GM12878 (cell line): ENCODE measurements around the gene ADGRB2. TPM values are rescaled to one million over a fixed set of nuclear protein-coding genes. Genes with fewer than 3 reads are reported as not detected.
A peak's percentile ranks its signal among the peaks of the same experiment; 100 is the strongest.

Source experiments
- BCL11A ChIP-seq: IDR thresholded peaks from 2 replicates; pipeline ENCODE4 v1.6.1; 2011; ENCODE audit warnings: low read depth, low read length
- BMI1 ChIP-seq: fragments of 450-650 bp; IDR thresholded peaks from 2 replicates; pipeline ENCODE4 v1.6.1; 2016; ENCODE audit warnings: mild to moderate bottlenecking, moderate library complexity, borderline replicate concordance
- CBX3 ChIP-seq: fragments of 200-600 bp; sonication (generic); IDR thresholded peaks from 2 replicates; pipeline ENCODE4 v1.6.1; 2016; ENCODE audit warnings: low read depth, borderline replicate concordance
- CTCF ChIP-seq, 3 experiments: IDR thresholded peaks in 2 of 3; conservative IDR thresholded peaks in 1 of 3; 2 replicates each; pipeline ENCODE4 v1.5.1; 2011; ENCODE audit warnings: low read depth in 3 of 3, low read length in 3 of 3, mild to moderate bottlenecking in 3 of 3, control low read depth in 2 of 3, moderate library complexity in 2 of 3, inconsistent platforms in 1 of 3, mixed read lengths in 1 of 3; ENCODE audit not compliant: control insufficient read depth in 2 of 3, insufficient read depth in 1 of 3; ENCODE audit errors: extremely low read depth in 1 of 3
- ELK1 ChIP-seq: IDR thresholded peaks from 2 replicates; pipeline ENCODE4 v1.6.1; 2012; ENCODE audit warnings: low read depth, low read length, improper control_type of control experiment
- EP300 ChIP-seq, 2 experiments: fragments of 150-350 bp in 1 of 2; IDR thresholded peaks; 2 replicates each; pipeline ENCODE4 v1.6.1; 2011 to 2012; ENCODE audit warnings: low read depth in 2 of 2, low read length in 2 of 2, borderline replicate concordance in 1 of 2, improper control_type of control experiment in 1 of 2, inconsistent platforms in 1 of 2; ENCODE audit not compliant: control insufficient read depth in 1 of 2
- EZH2 ChIP-seq: IDR thresholded peaks from 2 replicates; pipeline ENCODE4 v1.6.1; 2012; ENCODE audit warnings: low read depth, mild to moderate bottlenecking, control low read depth, inconsistent platforms, low read length, borderline replicate concordance; ENCODE audit not compliant: control insufficient read depth
- FOXM1 ChIP-seq: IDR thresholded peaks from 2 replicates; pipeline ENCODE4 v1.6.1; 2012; ENCODE audit warnings: low read depth, mild to moderate bottlenecking, inconsistent platforms, low read length, moderate library complexity
- GABPA ChIP-seq: IDR thresholded peaks from 2 replicates; pipeline ENCODE4 v1.6.1; 2014; ENCODE audit warnings: antibody characterized with exemption, low read depth, mild to moderate bottlenecking, inconsistent platforms
- HCFC1 ChIP-seq: fragments of 150-350 bp; IDR thresholded peaks from 2 replicates; pipeline ENCODE4 v1.6.1; 2014; ENCODE audit warnings: low read length
- IKZF2 ChIP-seq, 2 experiments: fragments of 450-650 bp; IDR thresholded peaks; 2 replicates each; pipeline ENCODE4 v1.6.1; 2017; ENCODE audit warnings: mild to moderate bottlenecking in 2 of 2, moderate library complexity in 2 of 2
- JUND ChIP-seq: IDR thresholded peaks from 2 replicates; pipeline ENCODE4 v1.6.1; 2012; ENCODE audit warnings: low read depth, mild to moderate bottlenecking, low read length, improper control_type of control experiment, moderate library complexity
- MTA3 ChIP-seq: IDR thresholded peaks from 2 replicates; pipeline ENCODE4 v1.6.1; 2012; ENCODE audit warnings: low read length, inconsistent platforms, borderline replicate concordance
- MXI1 ChIP-seq: fragments of 150-350 bp; IDR thresholded peaks from 2 replicates; pipeline ENCODE4 v1.6.1; 2011; ENCODE audit warnings: low read depth, mild to moderate bottlenecking, inconsistent platforms, low read length, improper control_type of control experiment
- PBX3 ChIP-seq: IDR thresholded peaks from 2 replicates; pipeline ENCODE4 v1.6.1; 2011; ENCODE audit warnings: mild to moderate bottlenecking, low read depth, low read length, moderate library complexity; ENCODE audit not compliant: insufficient replicate concordance
- RAD21 ChIP-seq: IDR thresholded peaks from 2 replicates; pipeline ENCODE4 v1.6.1; 2011; ENCODE audit warnings: mild to moderate bottlenecking, low read depth, low read length, moderate library complexity; ENCODE audit not compliant: insufficient read depth
- RB1 ChIP-seq: fragments of 450-650 bp; formaldehyde crosslinking; IDR thresholded peaks from 2 replicates; pipeline ENCODE4 v1.6.1; 2017; ENCODE audit warnings: mild to moderate bottlenecking, borderline replicate concordance
- RCOR1 ChIP-seq: conservative IDR thresholded peaks from 2 replicates; pipeline ENCODE4 v1.6.1; 2012; ENCODE audit warnings: low read depth, low read length, improper control_type of control experiment
- SIN3A ChIP-seq: IDR thresholded peaks from 2 replicates; pipeline ENCODE4 v1.6.1; 2012; ENCODE audit warnings: low read depth, low read length, improper control_type of control experiment
- SMARCA5 ChIP-seq: fragments of 450-650 bp; IDR thresholded peaks from 2 replicates; pipeline ENCODE4 v1.6.1; 2017; ENCODE audit warnings: mild to moderate bottlenecking
- SPI1 ChIP-seq: IDR thresholded peaks from 2 replicates; pipeline ENCODE4 v1.6.1; 2011; ENCODE audit warnings: low read depth, mild to moderate bottlenecking, low read length, moderate library complexity, borderline replicate concordance; ENCODE audit not compliant: insufficient read depth
- SUPT20H ChIP-seq: IDR thresholded peaks from 2 replicates; pipeline ENCODE4 v1.6.1; 2011; ENCODE audit warnings: low read depth, mild to moderate bottlenecking, low read length, moderate library complexity, borderline replicate concordance; ENCODE audit not compliant: control insufficient read depth
- TCF7 ChIP-seq: IDR thresholded peaks from 2 replicates; pipeline ENCODE4 v1.6.1; 2014; ENCODE audit warnings: antibody characterized with exemption, borderline replicate concordance
- ZNF24 ChIP-seq: fragments of 450-650 bp; IDR thresholded peaks from 2 replicates; pipeline ENCODE4 v1.6.1; 2017; ENCODE audit warnings: antibody characterized with exemption, mild to moderate bottlenecking
- ZSCAN29 ChIP-seq: fragments of 450-650 bp; IDR thresholded peaks from 2 replicates; pipeline ENCODE4 v1.6.1; 2017; ENCODE audit warnings: mild to moderate bottlenecking, moderate library complexity
- polyA plus RNA-seq, 11 experiments: library from polyadenylated mRNA; depleted of rRNA in 4 of 11; unstranded in 6 of 11; stranded (reverse) in 5 of 11; fragments of >200 nt; fragmentation: Nextera tagmentation in 4 of 11; fragmentation: Illumina TruSeq in 1 of 11; extraction: Ambion mirVana in 4 of 11; extraction: Trizol in 1 of 11; gene quantifications; 1 replicate in 1 of 11; 2 replicates in 10 of 11; pipeline versions ENCODE4 v1.2.1 to v1.2.3, GENCODE V29; 2011 to 2016; ENCODE audit warnings: inconsistent platforms in 2 of 11, missing spikeins in 2 of 11, low read depth in 1 of 11
- total RNA-seq, 4 experiments: library from RNA; depleted of rRNA in 3 of 4; stranded (reverse); fragments of >200 nt in 3 of 4; fragmentation: Illumina TruSeq in 1 of 4; extraction: Trizol in 1 of 4; gene quantifications; 2 replicates each; pipeline versions ENCODE4 v1.2.1 to v1.2.3, GENCODE V29; 2013 to 2021
- TF ChIP-seq, protein P1 (sequence below): IDR thresholded peaks from 2 replicates; pipeline ENCODE4 v1.6.1; 2012; ENCODE audit warnings: low read depth, low read length, improper control_type of control experiment

ADGRB2 gene
- total and polyA plus RNA-seq, 10 of the 15 experiments (the other 5 are each of a cell fraction or from before 2014, with no cell fraction given), result 0.11 to 0.33 (median 0.18) TPM; not detected in 4

DNA sequence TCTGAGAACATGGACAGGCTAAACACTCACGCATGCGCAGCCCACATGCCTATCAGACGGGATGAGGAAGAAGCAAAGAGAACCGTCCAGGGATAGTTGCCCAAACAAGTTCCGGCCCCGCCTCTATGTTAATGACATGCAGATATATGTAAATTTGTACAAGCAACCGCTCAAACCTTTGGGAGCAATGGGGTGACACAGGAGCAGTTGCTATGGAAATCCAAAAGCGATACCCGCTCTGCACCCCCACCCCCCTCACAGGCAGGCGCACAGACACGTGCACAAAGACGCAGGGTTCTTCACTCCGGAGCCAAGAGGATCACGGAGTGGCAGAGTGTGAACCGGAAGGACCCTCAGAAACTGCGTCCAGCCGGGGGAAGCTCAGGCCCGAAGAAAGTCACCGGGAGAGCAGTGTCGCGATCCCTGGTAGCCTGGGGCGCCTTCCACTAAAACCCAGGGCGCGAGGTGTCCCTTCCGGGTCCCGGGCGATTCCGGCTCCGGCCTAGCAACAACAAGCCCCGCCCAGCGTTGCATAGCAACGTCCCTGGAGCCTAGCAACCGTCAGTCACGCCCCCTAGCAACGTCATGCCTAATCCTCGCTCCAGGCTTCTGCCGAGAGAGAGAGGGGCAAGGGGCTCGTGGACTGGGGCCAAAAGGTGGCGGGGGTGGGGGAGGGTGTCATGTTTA is 24.1 kb upstream of the ADGRB2 start (continued):
- TF ChIP-seq SPI1 (no peak), TCF7 (no peak), ELK1 (no peak), ZSCAN29 (no peak), RAD21 (no peak), BCL11A (no peak), ZNF24 (no peak), PBX3 (peak; percentile 95), IKZF2 (IDR thresholded peaks at IDR 0.05) (peak in 1 of 2 experiments; percentile 7; a peak in 1 of 4 replicates), RB1 (no peak; the same call in 1 of the 2 replicates), FOXM1 (no peak), MTA3 (no peak), HCFC1 (peak; percentile 9; the same call in 1 of the 2 replicates), SMARCA5 (no peak), SIN3A (peak; percentile 67), JUND (no peak), CBX3 (no peak), GABPA (peak; percentile 70; the same call in 1 of the 2 replicates), CTCF (IDR thresholded peaks at IDR 0.05 in 2 of 3, conservative IDR thresholded peaks at IDR 0.05 in 1 of 3; ENCODE audit: control insufficient read depth in 2 of 3, extremely low read depth in 1 of 3, insufficient read depth in 1 of 3, low read depth in 3 of 3, low read length in 3 of 3) (no peak), SUPT20H (no peak), BMI1 (peak; percentile 99), RCOR1 (no peak), MXI1 (peak; percentile 96), EZH2 (no peak), EP300 (IDR thresholded peaks at IDR 0.05; ENCODE audit: borderline replicate concordance in 1 of 2, control insufficient read depth in 1 of 2, low read depth in 2 of 2, low read length in 2 of 2) (no peak)
- TF ChIP-seq, protein P1, sequence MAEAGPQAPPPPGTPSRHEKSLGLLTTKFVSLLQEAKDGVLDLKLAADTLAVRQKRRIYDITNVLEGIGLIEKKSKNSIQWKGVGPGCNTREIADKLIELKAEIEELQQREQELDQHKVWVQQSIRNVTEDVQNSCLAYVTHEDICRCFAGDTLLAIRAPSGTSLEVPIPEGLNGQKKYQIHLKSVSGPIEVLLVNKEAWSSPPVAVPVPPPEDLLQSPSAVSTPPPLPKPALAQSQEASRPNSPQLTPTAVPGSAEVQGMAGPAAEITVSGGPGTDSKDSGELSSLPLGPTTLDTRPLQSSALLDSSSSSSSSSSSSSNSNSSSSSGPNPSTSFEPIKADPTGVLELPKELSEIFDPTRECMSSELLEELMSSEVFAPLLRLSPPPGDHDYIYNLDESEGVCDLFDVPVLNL, result no peak
